Ureter (tissue), 1 donor: ENCODE results near the gene SRMS. TPM values are rescaled to one million over a fixed set of nuclear protein-coding genes. Genes with fewer than 3 reads are reported as not detected.

Experiments
- DNase-seq: peaks from one replicate; pipeline ENCODE4 v3.0.0-alpha.2; 2020; ENCODE audit warnings: low spot score
- total RNA-seq: library from RNA; stranded (reverse); gene quantifications from one replicate; pipeline ENCODE4 v1.2.4, GENCODE V29; 2023
- donor health status: DM: yes; HTN: yes; CAD: no.

SRMS gene
- total RNA-seq, 1 donor from 2014 or later: 0.26 TPM

DNA sequence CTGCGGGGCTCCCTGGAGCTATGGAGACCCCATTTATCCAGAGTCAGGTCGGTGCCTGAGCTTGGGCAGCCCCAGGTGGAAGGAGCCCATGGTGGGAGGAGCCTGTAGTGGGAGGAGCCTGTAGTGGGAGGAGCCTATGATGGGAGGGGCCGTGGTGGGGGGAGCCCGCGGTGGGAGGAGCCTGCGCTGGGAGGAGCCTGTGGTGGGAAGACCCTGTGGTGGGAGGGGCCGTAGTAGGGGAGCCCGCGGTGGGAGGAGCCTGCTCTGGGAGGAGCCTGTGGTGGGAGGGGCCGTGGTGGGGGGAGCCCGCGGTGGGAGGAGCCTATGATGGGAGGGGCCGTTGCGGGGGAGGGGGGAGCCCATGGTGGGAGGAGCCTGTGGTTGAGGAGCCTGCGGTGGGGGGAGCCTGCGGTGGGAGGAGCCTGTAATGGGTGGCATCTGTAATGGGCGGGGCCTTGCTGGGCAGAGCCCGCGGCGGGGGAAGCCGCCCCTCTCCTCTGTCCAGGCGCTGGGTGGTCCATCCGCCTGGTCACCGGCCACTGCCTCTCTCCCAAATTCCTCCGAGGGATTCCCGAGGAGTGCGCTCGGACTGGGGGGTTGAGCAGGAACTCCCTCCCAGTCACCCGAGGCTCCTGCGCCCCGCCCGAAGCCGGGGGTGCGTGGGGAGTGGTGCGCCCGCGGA, 5.8 kb upstream of the SRMS start:
- DNase-seq: peak; percentile 92

DNA sequence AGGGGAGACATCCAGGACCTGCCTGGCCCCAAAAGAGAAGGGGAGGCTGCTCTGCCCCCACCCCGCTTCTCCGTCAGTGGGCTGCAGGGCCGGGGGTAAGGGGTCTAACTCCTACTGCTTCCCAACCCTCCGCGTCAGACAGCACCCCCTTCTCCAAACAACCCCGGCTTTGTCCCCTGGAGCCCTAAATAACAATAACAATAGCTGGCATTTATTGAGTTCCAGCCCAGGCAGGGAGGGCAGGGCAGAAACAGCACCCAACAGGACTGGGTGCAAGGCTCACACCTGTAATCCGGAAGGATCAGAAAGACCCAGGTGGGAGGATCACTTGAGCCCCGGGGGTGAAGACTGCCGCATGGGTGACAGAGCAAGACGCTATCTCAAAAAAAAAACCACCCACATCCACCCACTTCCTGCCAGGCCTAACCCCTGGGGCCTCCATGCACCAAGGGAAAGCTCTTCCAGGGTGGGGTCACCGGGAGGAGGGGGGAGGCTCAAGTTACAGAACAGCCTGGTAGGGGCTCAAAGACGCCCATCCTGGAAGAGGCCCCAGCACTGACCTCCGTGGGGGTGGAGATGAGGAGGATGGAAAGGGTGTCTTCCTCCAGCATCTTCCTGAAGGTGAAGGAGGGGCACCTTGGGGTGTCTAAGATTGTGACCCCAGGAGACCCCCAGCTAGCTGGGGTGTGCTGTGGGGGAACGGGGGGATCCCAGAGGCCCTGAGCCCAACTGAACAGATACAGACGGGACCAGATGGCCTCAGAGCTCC, 5.1 kb upstream of the SRMS start:
- no peak for DNase-seq

DNA sequence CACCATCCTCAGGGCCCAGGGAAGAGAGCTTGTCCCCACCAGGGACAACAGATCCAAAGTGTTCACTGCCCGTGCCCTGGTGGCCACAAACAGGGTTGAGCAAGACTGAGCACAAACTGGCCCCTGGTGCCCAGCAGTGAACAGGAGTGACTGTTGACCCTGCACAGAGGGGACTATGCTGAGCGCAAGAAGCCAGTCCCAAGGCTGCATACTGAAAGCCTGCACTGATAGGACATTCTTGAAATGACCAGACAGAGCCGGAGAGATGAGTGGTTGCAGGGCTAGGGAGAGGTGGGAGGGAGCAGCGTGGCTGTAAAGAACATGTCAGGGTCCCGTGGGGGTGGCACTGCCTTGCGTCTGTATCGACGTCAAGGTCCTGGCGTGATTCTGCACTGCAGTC, 3.5 kb upstream of the SRMS start:
- no peak for DNase-seq

- DNase-seq: no peak
These were observed 2.2 kb upstream of the SRMS start for GRCh38 chr20:63549679-63550282.

DNA sequence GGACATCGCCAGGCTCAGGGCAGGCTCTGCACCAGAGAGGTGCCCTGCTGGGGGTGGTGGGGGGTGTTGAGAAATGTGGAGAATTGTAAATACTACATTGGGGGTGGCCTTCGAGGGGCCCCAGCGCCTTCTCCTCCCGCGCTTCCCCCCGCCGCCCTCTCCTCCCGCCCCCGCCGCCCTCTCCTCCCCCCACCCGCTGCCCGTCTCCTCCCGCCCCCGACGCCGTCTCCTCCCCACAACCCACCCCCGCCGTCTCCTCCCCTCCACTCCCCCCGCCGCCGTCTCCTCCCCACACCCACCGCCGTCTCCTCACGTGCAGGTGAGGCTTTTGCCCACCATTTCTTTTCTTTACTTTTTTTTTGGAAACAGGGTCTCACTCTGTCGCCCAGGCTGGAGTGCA, 1.5 kb upstream of the SRMS start:
- DNase-seq: no peak

DNA sequence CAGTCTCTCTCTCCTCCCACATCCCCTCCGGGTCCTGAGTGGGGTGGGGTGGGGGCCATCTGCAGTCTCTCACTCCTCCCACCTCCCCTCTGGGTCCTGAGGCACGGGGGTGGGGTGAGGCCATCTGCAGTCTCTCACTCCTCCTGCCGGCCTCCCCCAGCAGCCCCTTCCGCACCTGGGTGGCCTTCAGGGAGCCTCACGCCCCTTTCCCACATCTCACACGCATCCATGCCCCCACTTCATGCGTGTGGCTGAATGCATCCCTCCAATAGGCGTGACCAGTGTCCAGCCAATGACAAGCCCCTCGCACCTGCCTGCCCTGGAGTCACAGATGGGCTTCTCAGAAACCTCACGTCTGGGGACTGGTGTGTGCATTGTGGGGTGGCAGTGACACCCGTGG, 993 bp upstream of the SRMS start:
- DNase-seq: no peak

DNA sequence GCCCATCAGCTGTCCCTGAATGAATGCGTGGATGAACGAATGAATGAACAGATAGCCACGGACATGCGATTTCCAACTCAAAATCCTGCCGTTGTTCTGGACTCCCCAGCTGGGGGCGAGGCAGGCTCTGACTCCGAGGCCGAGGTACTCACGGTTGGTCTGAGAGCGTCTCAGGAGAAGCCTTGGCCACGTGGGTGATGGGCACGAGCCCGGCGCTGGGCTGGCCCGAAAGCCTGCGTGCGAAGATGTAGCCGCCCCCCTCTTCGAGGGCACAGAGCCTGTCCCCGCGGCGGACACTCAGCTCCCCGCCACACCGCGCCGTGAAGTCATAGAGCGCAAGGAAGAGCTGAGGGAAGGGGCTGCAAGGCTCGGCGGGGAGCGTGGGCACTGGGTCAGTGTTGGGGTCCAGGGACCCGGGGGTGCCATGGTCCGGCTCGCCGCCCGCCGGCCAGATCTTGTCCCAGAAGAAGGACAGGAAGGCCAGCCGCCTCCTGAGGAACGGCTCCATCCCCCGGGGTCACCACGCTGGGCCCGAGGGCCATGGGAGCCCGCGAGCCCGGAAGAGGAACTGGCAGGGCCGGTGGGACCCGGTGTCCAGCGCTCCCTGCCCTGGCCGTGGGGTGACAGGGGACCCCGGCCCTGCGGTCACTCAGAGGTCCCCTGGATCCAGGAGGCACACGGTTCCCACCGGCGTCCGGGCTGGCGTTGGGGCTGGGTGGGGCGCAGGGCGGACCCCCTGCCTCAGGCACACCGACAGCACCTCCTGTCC, 409 bp downstream of the SRMS start:
- no peak for DNase-seq

- DNase-seq: no peak
These were observed 1.1 kb downstream of the SRMS start for GRCh38 chr20:63546256-63546955.

DNA sequence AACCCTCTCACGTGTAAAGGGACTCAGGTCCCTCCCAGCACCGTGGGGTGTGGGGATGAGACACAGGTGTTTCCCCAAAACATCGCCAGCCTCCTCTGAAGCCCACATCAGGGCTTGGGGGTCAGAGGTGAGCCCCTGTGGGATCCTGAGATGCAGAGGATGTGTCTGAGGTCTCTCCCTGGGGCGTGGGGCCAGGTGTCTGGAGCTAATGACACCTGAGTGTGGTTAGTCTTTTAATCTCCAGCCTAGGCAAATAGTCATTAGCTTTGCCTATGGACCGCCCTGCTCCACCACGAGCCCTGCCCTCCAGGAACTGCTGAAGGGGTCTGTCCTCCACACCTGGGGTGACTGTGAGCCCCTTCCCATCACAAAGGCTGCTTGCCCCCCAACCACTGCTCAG, 1.7 kb downstream of the SRMS start:
- no peak for DNase-seq

DNA sequence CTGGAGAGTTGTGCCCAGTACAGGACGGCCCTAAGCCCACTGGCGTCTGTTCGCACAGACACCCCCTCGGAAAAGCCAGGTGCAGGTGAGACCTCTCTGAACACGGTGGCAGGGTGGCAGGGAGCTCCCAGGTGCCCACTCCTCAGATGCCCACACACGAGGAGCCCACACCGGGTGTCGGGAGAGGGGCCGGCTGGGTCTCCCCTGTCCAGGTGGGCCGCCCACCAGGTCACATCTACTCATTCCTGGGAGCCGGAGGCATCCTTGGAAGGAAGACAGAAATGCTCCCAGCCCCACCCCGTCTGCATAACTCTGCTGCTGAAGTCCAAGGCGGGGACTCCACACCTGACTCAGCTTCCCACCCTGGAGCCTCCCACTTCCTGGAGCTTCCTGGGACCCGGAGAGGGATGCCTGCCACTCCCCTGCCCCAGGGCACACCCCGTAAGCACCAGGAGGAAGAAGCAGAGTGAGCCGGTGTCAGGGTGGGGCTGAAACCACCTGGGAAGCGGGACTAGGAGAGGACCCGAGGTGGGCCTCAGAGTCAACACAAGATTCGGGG, 2.5 kb downstream of the SRMS start:
- DNase-seq: no peak

GRCh38 chr20:63544241-63544957, 3.1 kb downstream of the SRMS start:
- DNase-seq: no peak

DNA sequence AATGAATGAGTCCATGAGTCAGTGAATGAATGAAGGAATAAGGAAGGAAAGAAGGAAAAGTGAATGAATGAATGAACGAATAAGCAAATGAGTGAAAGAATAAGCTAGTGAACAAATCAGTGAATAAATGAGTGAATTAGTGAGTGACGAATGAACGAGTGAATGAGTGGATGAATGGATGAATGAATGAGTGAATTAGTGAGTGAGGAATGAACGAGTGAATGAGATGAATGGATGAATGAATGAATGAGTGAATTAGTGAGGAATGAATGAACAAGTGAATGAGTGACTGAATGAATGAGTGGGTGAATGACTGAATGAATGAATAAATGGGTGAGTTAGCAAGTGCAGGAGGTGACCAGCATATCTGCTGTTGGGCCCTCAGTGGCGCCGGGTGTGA, 3.8 kb downstream of the SRMS start:
- no peak for DNase-seq

DNA sequence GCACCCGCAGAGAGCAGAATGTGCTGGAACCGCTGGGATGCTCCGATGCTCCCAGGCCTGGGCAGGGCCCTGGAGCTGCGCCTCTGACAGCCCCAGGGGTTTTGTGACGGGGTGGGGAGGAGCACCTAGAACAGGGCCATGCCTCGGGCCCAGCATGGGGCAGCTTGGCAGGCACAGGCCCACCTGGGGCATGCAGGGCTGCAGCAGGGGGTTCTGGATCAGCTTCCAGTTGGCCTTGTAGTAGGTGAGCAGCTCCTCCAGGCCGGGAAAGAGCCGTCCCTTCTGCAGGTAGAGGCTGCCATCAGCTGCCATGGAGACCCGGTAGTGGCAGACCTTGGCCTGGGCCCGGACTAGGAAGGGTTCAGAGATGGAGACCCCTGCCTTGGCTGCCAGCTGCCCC, 4.4 kb downstream of the SRMS start:
- DNase-seq: no peak

- DNase-seq: no peak
These were observed 4.9 kb downstream of the SRMS start for GRCh38 chr20:63542696-63543095.

- no peak for DNase-seq
These were observed 5.5 kb downstream of the SRMS start for GRCh38 chr20:63542031-63542559.

DNA sequence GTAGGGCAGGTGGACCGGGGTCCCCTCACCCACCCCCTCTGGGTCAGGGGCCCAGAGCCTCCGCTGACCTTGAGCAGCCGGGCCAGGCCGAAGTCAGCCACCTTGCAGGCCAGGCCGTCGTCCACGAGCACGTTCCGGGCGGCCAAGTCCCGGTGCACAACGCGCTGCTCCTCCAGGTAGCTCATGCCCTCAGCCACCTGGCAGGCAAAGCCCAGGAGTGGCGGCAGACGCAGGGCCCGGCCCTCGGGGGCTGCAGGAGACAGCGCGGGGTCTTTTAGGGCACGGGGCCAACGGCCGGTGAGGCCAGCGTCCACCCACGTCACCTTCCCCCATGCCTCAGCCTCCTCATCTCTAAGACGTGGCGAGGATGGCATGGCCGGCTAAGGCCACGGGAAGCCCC, 6.2 kb downstream of the SRMS start:
- no peak for DNase-seq

GRCh38 chr20:63540417-63541186, 6.9 kb downstream of the SRMS start:
- no peak for DNase-seq

DNA sequence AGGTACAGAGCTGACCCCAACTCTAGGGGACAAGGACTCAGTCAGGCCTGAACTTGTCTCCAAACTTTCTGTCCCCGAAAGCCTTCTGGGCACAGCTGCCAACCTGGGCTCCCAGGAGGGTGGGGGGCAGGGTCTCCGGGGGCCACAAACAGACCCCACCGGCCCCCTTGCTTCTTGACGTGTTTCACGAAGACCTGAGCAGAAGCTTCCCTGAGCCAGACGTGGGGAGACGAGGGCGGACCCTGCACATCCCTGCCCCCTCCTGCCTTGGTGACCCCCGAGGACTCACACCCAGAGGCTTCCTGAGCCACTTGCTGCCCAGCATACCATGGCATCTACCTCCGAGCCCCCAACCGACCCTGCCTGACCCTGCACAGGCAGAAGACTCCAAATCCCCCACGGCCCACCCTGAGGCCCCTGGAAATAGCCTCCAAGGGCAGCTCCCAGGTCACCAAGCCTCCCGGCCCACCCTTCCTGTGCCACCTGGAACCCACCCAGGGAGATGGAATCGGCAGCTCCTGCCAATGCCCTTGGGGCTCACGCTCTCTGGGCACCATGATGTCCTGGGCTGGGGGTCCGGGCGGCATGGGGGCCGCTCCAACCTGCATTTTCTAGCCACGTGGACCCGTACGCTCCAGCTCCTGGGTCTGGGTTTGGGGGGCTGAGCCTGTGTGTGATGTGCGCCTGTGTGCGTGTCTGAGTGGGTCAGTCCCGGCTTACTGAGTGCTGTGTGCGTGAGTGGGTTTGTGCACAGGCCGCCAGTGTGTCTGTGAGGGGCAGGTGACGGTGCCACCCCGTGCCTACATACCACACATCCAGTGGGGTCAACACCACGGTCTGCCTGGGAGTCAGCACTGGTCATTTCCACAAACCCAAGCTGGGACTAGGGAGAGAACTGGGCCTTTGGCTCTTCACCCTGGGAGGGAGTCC, 7.8 kb downstream of the SRMS start:
- DNase-seq: no peak

DNA sequence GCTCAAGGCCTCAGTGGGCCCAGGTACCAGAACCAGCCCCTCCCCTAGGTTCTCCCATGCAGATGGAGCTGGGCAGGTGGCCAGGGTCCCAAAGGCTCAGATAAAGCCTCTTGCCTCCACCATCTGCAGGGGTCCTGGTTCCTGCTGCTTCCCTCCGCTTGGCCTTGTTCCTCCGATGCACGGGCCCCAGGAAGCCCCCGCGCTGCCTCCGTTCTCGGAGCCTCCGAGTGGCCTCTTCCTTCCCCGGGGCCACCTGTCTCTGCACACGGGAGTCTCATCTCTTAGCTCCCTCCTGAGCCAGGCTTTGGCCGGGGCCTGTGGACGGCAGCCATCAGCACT, 8.5 kb downstream of the SRMS start:
- no peak for DNase-seq
